ENCODE data around the gene PLCH2.

- TF ChIP-seq, protein P1, sequence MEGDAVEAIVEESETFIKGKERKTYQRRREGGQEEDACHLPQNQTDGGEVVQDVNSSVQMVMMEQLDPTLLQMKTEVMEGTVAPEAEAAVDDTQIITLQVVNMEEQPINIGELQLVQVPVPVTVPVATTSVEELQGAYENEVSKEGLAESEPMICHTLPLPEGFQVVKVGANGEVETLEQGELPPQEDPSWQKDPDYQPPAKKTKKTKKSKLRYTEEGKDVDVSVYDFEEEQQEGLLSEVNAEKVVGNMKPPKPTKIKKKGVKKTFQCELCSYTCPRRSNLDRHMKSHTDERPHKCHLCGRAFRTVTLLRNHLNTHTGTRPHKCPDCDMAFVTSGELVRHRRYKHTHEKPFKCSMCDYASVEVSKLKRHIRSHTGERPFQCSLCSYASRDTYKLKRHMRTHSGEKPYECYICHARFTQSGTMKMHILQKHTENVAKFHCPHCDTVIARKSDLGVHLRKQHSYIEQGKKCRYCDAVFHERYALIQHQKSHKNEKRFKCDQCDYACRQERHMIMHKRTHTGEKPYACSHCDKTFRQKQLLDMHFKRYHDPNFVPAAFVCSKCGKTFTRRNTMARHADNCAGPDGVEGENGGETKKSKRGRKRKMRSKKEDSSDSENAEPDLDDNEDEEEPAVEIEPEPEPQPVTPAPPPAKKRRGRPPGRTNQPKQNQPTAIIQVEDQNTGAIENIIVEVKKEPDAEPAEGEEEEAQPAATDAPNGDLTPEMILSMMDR (IDR thresholded peaks at IDR 0.05; ENCODE audit: borderline replicate concordance, extremely low read depth, low read length, poor library complexity, severe bottlenecking) = no peak
- TF ChIP-seq EZH2 (IDR thresholded peaks at IDR 0.05; ENCODE audit: borderline replicate concordance, low read depth, low read length, severe bottlenecking) = no peak
Measured at GRCh38 chr1:2433196-2433595, 42.9 kb upstream of the PLCH2 start.

Measured in DND-41 (cell line).